Heart right ventricle (tissue), 16 donors: Measurements from ENCODE around the gene GRIA2. TPM values are rescaled to one million over a fixed set of nuclear protein-coding genes. Genes with fewer than 3 reads are reported as not detected.

ENCODE experiments used
- ATAC-seq, 8 donors: fragments of 200-7000 bp; cut with Tn5 transposase; one replicate each; pipeline ENCODE4 v1.9.1; 2020; ENCODE audit warnings: mild to moderate bottlenecking in 8 of 8, moderate library complexity in 8 of 8, moderate number of reproducible peaks in 1 of 8
- DNase-seq, 2 donors: peaks; one replicate each; pipeline ENCODE4 v3.0.0-alpha.2; 2020
- H3K27ac ChIP-seq, 10 donors: fragments of 200-600 bp; sonication (generic) in 2 of 10; one replicate each; pipeline versions ENCODE4 v1.5.0 to v1.8.0; 2020 to 2022; ENCODE audit warnings: mild to moderate bottlenecking in 3 of 10
- H3K27me3 ChIP-seq, 7 donors: fragments of 200-600 bp; one replicate each; pipeline ENCODE4 v1.8.0; 2021 to 2022; ENCODE audit warnings: mild to moderate bottlenecking in 2 of 7
- H3K36me3 ChIP-seq, 9 donors: fragments of 200-600 bp; sonication (generic) in 1 of 9; one replicate each; pipeline versions ENCODE4 v1.5.0 to v1.8.0; 2020 to 2022; ENCODE audit warnings: mild to moderate bottlenecking in 2 of 9
- H3K4me1 ChIP-seq, 9 donors: fragments of 200-600 bp; sonication (generic) in 1 of 9; one replicate each; pipeline versions ENCODE4 v1.5.0 to v1.8.0; 2020 to 2022; ENCODE audit warnings: mild to moderate bottlenecking in 4 of 9
- H3K4me3 ChIP-seq, 10 donors: fragments of 200-600 bp; sonication (generic) in 2 of 10; one replicate each; pipeline versions ENCODE4 v1.5.0 to v1.8.0; 2020 to 2022; ENCODE audit warnings: mild to moderate bottlenecking in 7 of 10, moderate library complexity in 2 of 10
- H3K9me3 ChIP-seq, 11 donors: fragments of 200-600 bp in 10 of 11; sonication (generic) in 2 of 11; one replicate each; pipeline versions ENCODE4 v1.5.0 to v1.8.0; 2013 to 2022; ENCODE audit warnings: mild to moderate bottlenecking in 2 of 11, control low read depth in 1 of 11, moderate library complexity in 1 of 11
- CTCF ChIP-seq, 9 donors: fragments of 200-600 bp; sonication (generic) in 2 of 9; IDR thresholded peaks; one replicate each; pipeline versions ENCODE4 v1.5.0 to v1.8.0; 2021 to 2022; ENCODE audit warnings: antibody characterized with exemption in 9 of 9, mild to moderate bottlenecking in 5 of 9, moderate library complexity in 1 of 9
- WGBS, 2 donors: extraction: QIAGEN DNeasy Blood & Tissue Kit; methylation state at CpG; one replicate each; pipeline ENCODE4 v1.1.7; 2013; ENCODE audit warnings: inconsistent platforms in 1 of 2; 5-methylcytosine and 5-hydroxymethylcytosine counted together
- intact Hi-C, 10 donors: fragments of 100-400 bp; cut with DNase I; formaldehyde crosslinking; loops; one replicate each; pipeline versions ENCODE4 v1.11.1 to v1.14.2; 2022
- polyA plus RNA-seq, 2 donors: library from polyadenylated mRNA; stranded (reverse); fragments of 200-250 nt; gene quantifications; one replicate each; pipeline ENCODE4 v1.2.3, GENCODE V29; 2013
- total RNA-seq, 10 donors: library from RNA; stranded (reverse); fragmentation: NEBNext Ultra II Directional in 3 of 10; extraction: Animal tissue kit (Norgen Biotek cat#: 25700) in 3 of 10; gene quantifications; one replicate each; pipeline versions ENCODE4 v1.2.1 to v1.2.4, GENCODE V29; 2021 to 2023
- donor health status: Arrhythmogenic right ventricular cardiomyopathy.
- donor health status: ischemic (EF 13 %, LVEDD 7.1; RV severe dilation, severe dysfunction).
- donor health status: healthy with polysubstance abuse.
- donor health status: DM: no; HTN: yes; CAD: no.
- donor health status: DM: no; HTN: no; CAD: no.
- donor health status: ischemic (EF 25% LVEDD 6.9; RV normal size, moderate dysfunction).
- donor health status: ischemic (EF 25% LVEDD 5.7; RV mildly dilated, moderate dysfunction).
- donor health status: healthy.
- donor health status: DM: yes; HTN: yes; CAD: no.
- donor health status: Ischemic cardiomyopathy.
- donor health status: ischemic (EF 35%, LVEDD 5.7; RV mildly dilated, moderate dysfunction).
- donor health status: nonischemic (EF 11% LVEDD 7.7; RV severe dilation, severe dysfunction).
- donor health status: DM: yes; HTN: yes; CAD: no.
- donor health status: PGD.
- donor health status: ischemic (EF 29% LVEDD 5.4; RV normal size, mild dysfunction).
- donor health status: nonischemic (EF 23%, LVEDD 6.1; RV moderate dilation, normal function).

Gene GRIA2
- total and polyA plus RNA-seq, 12 donors: 0.20 to 0.51 TPM; not detected in 10

GRCh38 chr4:157303471-157303960 is 83.0 kb downstream of the GRIA2 start:
- DNase-seq (no peak), ATAC-seq (no peak)
- Histone ChIP-seq H3K27me3 (no peaks in the 10 kb centered on the region), H3K36me3 (no peaks in the 10 kb centered on the region), H3K4me3 (no peak overlapping the region), H3K4me1 (no peaks in the 10 kb centered on the region), H3K27ac (no peak overlapping the region), H3K9me3 (no peaks in the 10 kb centered on the region)
- 50 to 52% methylated on average over 6 of the region's 6 CpGs for WGBS, 2 donors
- no peak for TF ChIP-seq CTCF (IDR thresholded peaks at IDR 0.05)
- intact Hi-C loops: no loop called here

GRCh38 chr4:157304769-157305168 is 84.2 kb downstream of the GRIA2 start:
- no peak for TF ChIP-seq CTCF (IDR thresholded peaks at IDR 0.05)
- 76 to 78% methylated on average over 5 of the region's 5 CpGs for WGBS, 2 donors
- H3K27ac ChIP-seq: no peak overlapping the region
- no peak overlapping the region for H3K4me3 ChIP-seq
- no peak for ATAC-seq
- no peaks in the 10 kb centered on the region for H3K27me3 ChIP-seq
- H3K9me3 ChIP-seq: no peaks in the 10 kb centered on the region
- no peaks in the 10 kb centered on the region for H3K36me3 ChIP-seq
- intact Hi-C loops: no loop called here
- H3K4me1 ChIP-seq: no peaks in the 10 kb centered on the region
- DNase-seq: no peak

GRCh38 chr4:157312702-157313101 is 92.2 kb downstream of the GRIA2 start:
- no peak for ATAC-seq

GRCh38 chr4:157314906-157315305 is 94.4 kb downstream of the GRIA2 start:
- WGBS, 2 donors: 71 to 82% methylated on average over 1 of the region's 1 CpG
- ATAC-seq: no peak
- intact Hi-C loops: no loop called here
- TF ChIP-seq CTCF (IDR thresholded peaks at IDR 0.05): no peak
- H3K4me3 ChIP-seq: no peak overlapping the region
- H3K4me1 ChIP-seq: no peaks in the 10 kb centered on the region
- no peaks in the 10 kb centered on the region for H3K9me3 ChIP-seq
- H3K36me3 ChIP-seq: no peaks in the 10 kb centered on the region
- no peak overlapping the region for H3K27ac ChIP-seq
- DNase-seq: no peak
- no peaks in the 10 kb centered on the region for H3K27me3 ChIP-seq

More at GRCh38 chr4:157312702-157313101, 92.2 kb downstream of the GRIA2 start:
- DNase-seq: no peak
- no peak for TF ChIP-seq CTCF (IDR thresholded peaks at IDR 0.05)
- H3K27ac ChIP-seq: no peak overlapping the region
- no peaks in the 10 kb centered on the region for H3K9me3 ChIP-seq
- 69 to 77% methylated on average over 5 of the region's 5 CpGs for WGBS, 2 donors
- no peaks in the 10 kb centered on the region for H3K27me3 ChIP-seq
- intact Hi-C loops: no loop called here
- H3K36me3 ChIP-seq: no peaks in the 10 kb centered on the region
- H3K4me1 ChIP-seq: no peaks in the 10 kb centered on the region
- H3K4me3 ChIP-seq: no peak overlapping the region
